ENCODE results near the gene NKD2.
"Not testable (repeated sequence)": the region's sequence is repeated elsewhere in the genome, so short reads cannot be mapped to it uniquely, and the experiment has no call there.

The NKD2 gene

DNA sequence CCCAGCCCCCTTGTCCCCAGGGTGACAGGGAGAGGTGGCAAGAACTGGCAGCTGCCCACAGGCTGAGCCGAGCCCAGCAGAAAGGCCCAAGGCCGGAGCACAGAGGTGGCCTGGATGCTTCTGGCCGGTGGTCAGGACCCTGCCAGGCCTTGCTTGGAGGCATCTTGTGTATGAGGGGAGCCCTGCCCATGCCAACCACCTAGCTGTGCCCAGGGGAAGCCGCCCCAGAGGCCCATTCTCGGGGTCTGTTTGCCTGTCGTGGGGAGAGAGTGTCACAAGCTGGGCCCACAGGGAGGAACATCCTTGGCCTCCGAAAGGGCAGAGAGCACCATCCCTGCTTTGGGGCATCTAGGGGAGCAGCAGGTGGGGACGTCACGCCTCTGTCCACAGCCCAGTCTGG, 10.0 kb downstream of the NKD2 start:
- H3K4me3 ChIP-seq (ENCODE audit: control insufficient read depth, low read depth, low read length) = no peak overlapping the region
- TF ChIP-seq CTCF (conservative IDR thresholded peaks at IDR 0.05; ENCODE audit: control insufficient read depth, insufficient read depth, low read depth, low read length) = no peak
- DNase-seq (ENCODE audit: low read depth) = no peak

GRCh38 chr5:1019001-1019905, 10.7 kb downstream of the NKD2 start:
- DNase-seq (ENCODE audit: low read depth) = no peak
- no peak overlapping the region for H3K4me3 ChIP-seq (ENCODE audit: control insufficient read depth, low read depth, low read length)
- TF ChIP-seq CTCF (conservative IDR thresholded peaks at IDR 0.05; ENCODE audit: control insufficient read depth, insufficient read depth, low read depth, low read length) = no peak

GRCh38 chr5:1020452-1020961, 11.9 kb downstream of the NKD2 start:
- DNase-seq (ENCODE audit: low read depth) = no peak
- TF ChIP-seq CTCF (conservative IDR thresholded peaks at IDR 0.05; ENCODE audit: control insufficient read depth, insufficient read depth, low read depth, low read length) = no peak
- H3K4me3 ChIP-seq (ENCODE audit: control insufficient read depth, low read depth, low read length) = no peak overlapping the region

DNA sequence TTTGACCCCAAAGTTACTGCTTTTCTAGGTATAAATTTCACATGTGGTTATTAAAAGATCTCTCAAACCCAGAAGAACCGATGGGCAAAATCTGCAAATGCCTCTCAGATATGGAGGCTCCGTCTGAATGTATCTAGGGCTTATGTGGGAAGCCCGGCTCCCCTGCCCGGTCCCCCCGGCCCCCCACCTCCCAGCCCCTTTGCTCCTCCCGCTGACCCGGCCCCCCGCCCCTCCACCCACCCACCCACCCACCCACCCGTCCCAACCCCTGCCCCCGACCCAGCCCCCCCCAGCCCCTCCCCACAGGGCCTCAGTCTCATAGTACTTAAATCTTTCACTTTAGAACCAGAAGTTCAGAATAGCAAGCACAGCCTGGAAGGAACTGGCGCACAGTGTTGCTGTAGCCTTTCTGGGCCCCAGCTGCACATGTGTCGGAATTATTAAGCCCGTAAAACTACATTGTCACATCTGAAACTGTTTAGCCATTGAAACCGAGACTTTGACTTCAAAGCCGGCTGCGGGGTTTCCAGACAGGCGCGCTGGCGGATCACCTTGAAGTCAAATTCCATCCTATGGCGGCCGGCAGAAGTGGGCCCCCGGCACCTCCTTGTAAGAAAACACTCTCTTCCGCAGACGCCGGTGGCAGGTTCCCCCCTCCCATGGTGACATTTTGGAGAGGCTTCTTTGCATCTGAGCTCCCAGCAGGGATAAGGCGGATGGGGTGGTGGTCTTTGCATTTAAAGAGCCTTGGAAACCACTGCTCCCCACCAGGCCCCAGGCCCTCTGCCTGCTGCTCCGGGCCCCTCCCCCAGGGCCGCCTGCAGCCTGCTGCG, 12.8 kb downstream of the NKD2 start:
- no peak overlapping the region for H3K4me3 ChIP-seq (ENCODE audit: control insufficient read depth, low read depth, low read length)
- TF ChIP-seq CTCF (conservative IDR thresholded peaks at IDR 0.05; ENCODE audit: control insufficient read depth, insufficient read depth, low read depth, low read length) = no peak
- no peak for DNase-seq (ENCODE audit: low read depth)

GRCh38 chr5:1021969-1022336, 13.4 kb downstream of the NKD2 start:
- H3K4me3 ChIP-seq (ENCODE audit: control insufficient read depth, low read depth, low read length); DNase-seq (ENCODE audit: low read depth): not testable (repeated sequence)

DNA sequence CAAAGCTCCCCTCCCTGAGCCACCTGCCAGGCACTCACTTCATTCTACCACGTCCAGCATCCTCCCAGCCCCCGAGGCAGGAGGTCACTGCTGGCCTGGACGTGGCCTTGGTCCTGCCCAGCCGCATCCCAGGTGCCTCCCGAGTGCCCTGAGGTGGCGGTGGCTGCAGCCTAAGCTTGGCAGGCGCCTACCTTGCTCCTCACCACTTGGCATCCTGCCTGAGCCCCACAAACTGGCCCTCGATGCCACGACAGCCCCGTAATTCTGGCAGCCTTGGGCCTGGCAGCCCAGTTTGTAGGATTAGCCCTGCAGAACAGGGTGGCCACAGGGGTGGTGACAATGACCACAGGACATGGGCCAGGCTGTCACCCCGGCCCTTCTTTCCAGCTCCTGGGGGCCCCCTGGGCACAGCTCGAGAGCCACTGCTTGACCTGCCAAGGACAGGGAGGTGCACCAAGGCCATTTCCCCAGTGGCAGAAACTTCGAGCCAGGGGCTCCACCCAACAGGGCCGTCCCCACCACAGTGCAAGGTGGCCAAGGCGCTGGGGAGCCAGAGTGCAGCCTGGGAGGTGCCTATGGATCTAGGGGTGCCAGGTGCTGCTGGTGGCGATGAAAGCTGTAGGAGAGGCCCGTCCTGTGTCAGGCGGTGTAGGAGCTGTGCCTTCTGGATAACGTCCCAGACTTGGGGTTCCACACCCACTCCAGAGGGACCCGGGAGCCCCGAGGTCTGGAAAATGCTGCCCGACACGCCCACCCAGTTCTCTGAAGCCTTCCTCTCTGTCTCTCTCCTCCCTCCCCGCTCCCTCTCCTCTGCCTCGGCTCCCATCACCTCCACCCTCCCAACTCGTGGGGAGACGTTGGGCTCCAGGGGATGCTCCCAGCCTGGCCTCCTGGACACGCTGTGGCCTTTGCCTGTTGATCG, 18.4 kb downstream of the NKD2 start:
- no peak for DNase-seq (ENCODE audit: low read depth)
- no peak overlapping the region for H3K4me3 ChIP-seq (ENCODE audit: control insufficient read depth, low read depth, low read length)
- TF ChIP-seq CTCF (conservative IDR thresholded peaks at IDR 0.05; ENCODE audit: control insufficient read depth, insufficient read depth, low read depth, low read length) = no peak
